ENCODE data around the gene MCHR2.
"Not testable (repeated sequence)": the region's sequence is repeated elsewhere in the genome, so short reads cannot be mapped to it uniquely, and the experiment has no call there.

MCHR2 gene

GRCh38 chr6:99993533-99994251 is at the start of gene MCHR2:
MCHR2 (minus strand) TSS chr6:99994223; CDS start chr6:99956147, 38,076 bp downstream.
- peak; percentile 52 for DNase-seq
- Mint-ChIP-seq H3K27me3 (ENCODE audit: low read depth, poor library complexity) (peaks cover 72% of the 10 kb centered on the region), H3K4me1 (peaks cover 12% of the 10 kb centered on the region), H3K4me3 (peak within 1 kb of the TSS; percentile 86), H3K9me3 (peaks cover 3% of the 10 kb centered on the region), H3K27ac (no peak within 1 kb of the TSS), H3K36me3 (ENCODE audit: low read depth) (no peaks in the 10 kb centered on the region)
- TF ChIP-seq CTCF (IDR thresholded peaks at IDR 0.05): no peak

GRCh38 chr6:100038546-100038945 is 44.5 kb upstream of the MCHR2 start:
- H3K36me3 Mint-ChIP-seq (ENCODE audit: low read depth); DNase-seq; H3K27ac Mint-ChIP-seq; H3K4me3 Mint-ChIP-seq; H3K4me1 Mint-ChIP-seq; H3K27me3 Mint-ChIP-seq (ENCODE audit: low read depth, poor library complexity): not testable (repeated sequence)
- H3K9me3 Mint-ChIP-seq: peaks cover 22% of the 10 kb centered on the region

- Mint-ChIP-seq H3K27ac (no peak overlapping the region), H3K4me1 (no peaks in the 10 kb centered on the region), H3K27me3 (ENCODE audit: low read depth, poor library complexity) (no peaks in the 10 kb centered on the region), H3K9me3 (peaks cover 30% of the 10 kb centered on the region), H3K4me3 (no peak overlapping the region), H3K36me3 (ENCODE audit: low read depth) (no peaks in the 10 kb centered on the region)
- TF ChIP-seq CTCF (IDR thresholded peaks at IDR 0.05): no peak
- DNase-seq: no peak
These were observed 42.0 kb upstream of the MCHR2 start for GRCh38 chr6:100035873-100036653.

GRCh38 chr6:100023798-100024197 is 29.8 kb upstream of the MCHR2 start:
- Mint-ChIP-seq H3K27me3 (ENCODE audit: low read depth, poor library complexity) (no peaks in the 10 kb centered on the region), H3K36me3 (ENCODE audit: low read depth) (no peaks in the 10 kb centered on the region), H3K4me3 (no peak overlapping the region), H3K27ac (no peak overlapping the region), H3K9me3 (peaks cover 19% of the 10 kb centered on the region), H3K4me1 (no peaks in the 10 kb centered on the region)
- TF ChIP-seq CTCF (IDR thresholded peaks at IDR 0.05): no peak
- DNase-seq: no peak

- H3K9me3 Mint-ChIP-seq: peaks cover 24% of the 10 kb centered on the region
- no peak for DNase-seq
- no peaks in the 10 kb centered on the region for H3K27me3 Mint-ChIP-seq (ENCODE audit: low read depth, poor library complexity)
- no peak overlapping the region for H3K27ac Mint-ChIP-seq
- H3K36me3 Mint-ChIP-seq (ENCODE audit: low read depth): peaks cover 3% of the 10 kb centered on the region
- TF ChIP-seq CTCF (IDR thresholded peaks at IDR 0.05): no peak
- no peaks in the 10 kb centered on the region for H3K4me1 Mint-ChIP-seq
- H3K4me3 Mint-ChIP-seq: no peak overlapping the region
These were observed 28.8 kb upstream of the MCHR2 start for GRCh38 chr6:100022847-100023246.

- Mint-ChIP-seq H3K4me1 (no peaks in the 10 kb centered on the region), H3K9me3 (no peaks in the 10 kb centered on the region), H3K4me3 (no peak overlapping the region), H3K27me3 (ENCODE audit: low read depth, poor library complexity) (peaks cover under 1% of the 10 kb centered on the region), H3K36me3 (ENCODE audit: low read depth) (no peaks in the 10 kb centered on the region), H3K27ac (no peak overlapping the region)
- no peak for TF ChIP-seq CTCF (IDR thresholded peaks at IDR 0.05)
- no peak for DNase-seq
These were observed 14.8 kb upstream of the MCHR2 start for GRCh38 chr6:100008857-100009256.

Measured in nephron progenitor cell (in vitro differentiated cells).